ENCODE results near the gene KCNH2. TPM values are rescaled to one million over a fixed set of nuclear protein-coding genes. Genes with fewer than 3 reads are reported as not detected.

Gene KCNH2
- total and polyA plus RNA-seq, 2 of the 13 experiments (the other 11 are each of a cell fraction or from before 2014, with no cell fraction given), result 0.09 to 0.11 TPM

GRCh38 chr7:151012031-151012692 lies 34.0 kb upstream of the KCNH2 start (continued):
- TF ChIP-seq REXO4 (CRISPR knock-in tag; IDR thresholded peaks at IDR 0.05; ENCODE audit: borderline replicate concordance), result no peak
- TF ChIP-seq GFI1 (CRISPR knock-in tag; IDR thresholded peaks at IDR 0.05; ENCODE audit: borderline replicate concordance), result 0 out of 2 replicates have a peak, but pooled peaks have one; percentile 29
- TF ChIP-seq MEF2D (CRISPR knock-in tag; IDR thresholded peaks at IDR 0.05), result 0 out of 2 replicates have a peak, but pooled peaks have one; percentile 23
- TF ChIP-seq NCOA1 (CRISPR knock-in tag; IDR thresholded peaks at IDR 0.05), result no peak
- no peak for TF ChIP-seq ZNF460 (CRISPR knock-in tag; IDR thresholded peaks at IDR 0.05; ENCODE audit: borderline replicate concordance)
- no peak for TF ChIP-seq HOXD1 (CRISPR knock-in tag; IDR thresholded peaks at IDR 0.05)
- 0 out of 2 replicates have a peak, but pooled peaks have one; percentile 21 for TF ChIP-seq TGIF2 (CRISPR knock-in tag; IDR thresholded peaks at IDR 0.05)
- TF ChIP-seq NFIC (IDR thresholded peaks at IDR 0.05; ENCODE audit: low read length), result no peak
- no peak for TF ChIP-seq ZNF362 (CRISPR knock-in tag; IDR thresholded peaks at IDR 0.05; ENCODE audit: borderline replicate concordance)
- TF ChIP-seq LCORL (IDR thresholded peaks at IDR 0.05), result no peak
- peak; percentile 43; the same call in 1 of the 2 replicates for TF ChIP-seq LCORL (CRISPR knock-in tag; IDR thresholded peaks at IDR 0.05)
- no peak for TF ChIP-seq NCOA2 (CRISPR knock-in tag; IDR thresholded peaks at IDR 0.05)
- TF ChIP-seq ZNF550 (CRISPR knock-in tag; IDR thresholded peaks at IDR 0.05; ENCODE audit: borderline replicate concordance), result no peak
- no peak for TF ChIP-seq YY1 (IDR thresholded peaks at IDR 0.05; ENCODE audit: insufficient read depth, insufficient replicate concordance, low read depth, low read length)
- no peak for TF ChIP-seq ZNF816 (CRISPR knock-in tag; IDR thresholded peaks at IDR 0.05; ENCODE audit: borderline replicate concordance)
- TF ChIP-seq FOXK2 (IDR thresholded peaks at IDR 0.05), result no peak
- peak; percentile 61 for TF ChIP-seq KAT8 (CRISPR knock-in tag; IDR thresholded peaks at IDR 0.05)
- no peak for TF ChIP-seq JUNB (CRISPR knock-in tag; IDR thresholded peaks at IDR 0.05; ENCODE audit: borderline replicate concordance)
- no peak for TF ChIP-seq BCL3 (CRISPR knock-in tag; IDR thresholded peaks at IDR 0.05)
- TF ChIP-seq PREB (CRISPR knock-in tag; IDR thresholded peaks at IDR 0.05), result no peak
- no peak for TF ChIP-seq DDIT3 (CRISPR knock-in tag; IDR thresholded peaks at IDR 0.05)
- no peak for TF ChIP-seq ZNF609 (CRISPR knock-in tag; IDR thresholded peaks at IDR 0.05; ENCODE audit: borderline replicate concordance)

Measured in HepG2 (cell line).